ENCODE data around the gene DCLK1. TPM values are rescaled to one million over a fixed set of nuclear protein-coding genes. Genes with fewer than 3 reads are reported as not detected.

DCLK1 gene
- total and polyA plus RNA-seq, 4 donors: 2.6 to 47.4 (median 13.9) TPM

DNA sequence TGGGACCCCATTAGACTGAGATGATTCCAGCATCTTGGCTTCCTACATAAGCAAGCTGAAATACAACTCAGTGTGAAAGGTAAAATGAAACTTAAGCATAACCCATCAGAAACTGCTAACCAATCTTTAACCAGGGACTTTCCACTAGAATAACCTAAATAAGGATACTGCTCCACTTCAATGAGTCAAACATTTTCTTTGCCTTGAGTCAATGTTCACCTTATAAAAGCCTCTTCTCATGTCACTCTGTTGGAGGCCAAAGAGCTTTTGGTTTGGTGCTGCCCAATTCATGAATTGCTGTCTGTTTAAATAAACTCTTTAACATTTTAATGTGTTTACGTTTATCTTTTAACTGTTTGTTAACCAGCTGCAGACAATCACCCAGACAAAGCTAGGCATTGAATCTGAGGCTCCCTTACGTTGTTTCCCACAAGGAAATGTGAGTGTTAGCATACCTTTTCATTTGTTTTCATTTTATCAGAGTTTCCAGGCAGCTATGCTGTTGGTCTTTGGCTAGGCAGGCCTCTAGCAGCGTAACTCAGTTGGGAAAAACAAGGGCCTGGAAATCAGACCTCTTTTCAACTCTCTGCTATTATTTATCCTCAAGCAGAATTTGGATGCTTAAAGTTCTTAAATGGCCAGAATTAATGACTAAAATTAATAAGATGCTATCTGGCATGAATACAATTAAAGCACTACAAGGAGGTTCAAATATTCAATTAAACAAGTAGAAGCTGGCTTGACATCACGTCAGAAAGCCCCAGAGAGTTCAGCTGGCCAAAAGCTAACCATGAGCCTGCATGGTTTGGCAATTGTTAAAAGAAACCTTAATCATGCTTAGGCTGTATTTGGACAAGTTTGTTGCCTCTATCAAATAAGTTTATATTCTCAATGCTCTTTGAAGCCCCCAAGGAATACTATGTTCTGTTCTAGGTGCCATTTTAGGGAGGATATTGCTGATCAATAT is 200.2 kb downstream of the DCLK1 start:
- Histone ChIP-seq H3K9me3 (ENCODE audit: control insufficient read depth, low read length) (peaks cover 3% of the 10 kb centered on the region), H3K27ac (ENCODE audit: low read depth in 1 of 2, low read length in 2 of 2) (no peak overlapping the region), H3K36me3 (ENCODE audit: control insufficient read depth in 1 of 2, insufficient read depth in 2 of 2, low read length in 1 of 2) (no peaks in the 10 kb centered on the region), H3K4me3 (ENCODE audit: low read length in 2 of 2) (no peak overlapping the region), H3K27me3 (ENCODE audit: control insufficient read depth in 1 of 2, insufficient read depth in 2 of 2, low read length in 1 of 2) (no peaks in the 10 kb centered on the region), H3K4me1 (ENCODE audit: control insufficient read depth in 1 of 2, insufficient read depth in 2 of 2, low read length in 2 of 2) (no peaks in the 10 kb centered on the region)
- DNase-seq (no peak), ATAC-seq (ENCODE audit: low FRiP score) (no peak)
- 54 to 65% methylated on average over 4 of the region's 4 CpGs for WGBS, 2 donors
- intact Hi-C loops (cut with DNase I): no loop called here

DNA sequence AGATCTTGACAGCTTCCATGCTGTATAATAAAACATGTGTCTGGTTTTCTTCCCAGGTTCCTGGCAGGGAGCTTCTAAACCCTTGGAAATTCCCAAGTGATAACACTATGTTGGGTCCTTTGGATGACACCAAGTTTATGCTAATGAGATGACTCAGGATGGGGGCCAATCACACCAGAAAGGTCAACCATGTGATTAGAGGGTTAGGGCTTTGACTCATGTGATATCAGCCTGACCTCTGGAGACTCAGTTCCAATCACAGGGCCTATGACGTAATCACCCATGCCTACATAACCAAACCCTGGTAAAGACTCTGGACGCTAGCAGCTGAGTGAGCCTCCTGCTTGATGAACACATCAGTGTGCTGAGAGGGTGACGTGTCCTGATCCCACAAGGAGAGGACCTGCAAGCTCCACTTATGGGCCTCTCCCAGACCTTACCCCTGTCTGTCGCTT is 203.6 kb downstream of the DCLK1 start:
- intact Hi-C loops (cut with DNase I): no loop called here
- no peak overlapping the region for H3K4me3 ChIP-seq (ENCODE audit: low read length in 2 of 2)
- no peaks in the 10 kb centered on the region for H3K4me1 ChIP-seq (ENCODE audit: control insufficient read depth in 1 of 2, insufficient read depth in 2 of 2, low read length in 2 of 2)
- 76 to 80% methylated on average over 4 of the region's 4 CpGs for WGBS, 2 donors
- no peak for DNase-seq
- H3K36me3 ChIP-seq (ENCODE audit: control insufficient read depth in 1 of 2, insufficient read depth in 2 of 2, low read length in 1 of 2): no peaks in the 10 kb centered on the region
- H3K27ac ChIP-seq (ENCODE audit: low read depth in 1 of 2, low read length in 2 of 2): no peak overlapping the region
- H3K9me3 ChIP-seq (ENCODE audit: control insufficient read depth, low read length): no peaks in the 10 kb centered on the region
- ATAC-seq (ENCODE audit: low FRiP score): peak; percentile 68
- H3K27me3 ChIP-seq (ENCODE audit: control insufficient read depth in 1 of 2, insufficient read depth in 2 of 2, low read length in 1 of 2): no peaks in the 10 kb centered on the region

DNA sequence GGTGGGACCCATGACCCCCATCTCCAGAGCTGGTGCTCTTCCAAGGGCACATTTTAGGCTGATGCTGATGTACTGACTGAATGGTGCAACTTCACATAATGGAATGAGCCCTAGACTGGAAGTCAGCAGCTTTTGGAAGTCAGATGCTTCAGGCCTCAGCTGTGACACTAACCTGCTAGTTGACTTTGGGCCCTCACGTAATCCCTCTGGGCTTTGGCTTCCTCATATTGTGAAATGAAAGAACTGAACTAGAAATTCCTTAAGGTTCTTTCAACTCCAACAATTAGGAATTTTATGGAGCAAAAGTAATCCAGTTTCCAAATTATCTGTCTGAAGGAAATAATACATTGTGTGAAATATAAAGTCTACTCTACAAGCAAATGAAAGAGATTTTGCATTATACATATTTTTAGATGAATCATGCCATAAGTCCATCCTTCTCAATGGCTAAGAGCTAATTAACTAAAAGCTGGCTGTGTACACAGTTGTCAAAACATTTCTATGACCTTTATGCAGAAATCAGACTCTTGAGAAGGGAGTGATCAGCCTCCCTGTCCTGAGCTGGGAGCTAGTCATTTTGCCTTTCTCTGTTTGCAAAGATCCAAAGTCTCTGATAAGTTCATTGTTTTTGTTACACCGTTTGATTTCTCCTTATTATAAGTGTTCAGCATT is 204.2 kb downstream of the DCLK1 start:
- no peak overlapping the region for H3K4me3 ChIP-seq (ENCODE audit: low read length in 2 of 2)
- ATAC-seq (ENCODE audit: low FRiP score): no peak
- no peaks in the 10 kb centered on the region for H3K27me3 ChIP-seq (ENCODE audit: control insufficient read depth in 1 of 2, insufficient read depth in 2 of 2, low read length in 1 of 2)
- intact Hi-C loops (cut with DNase I): no loop called here
- no peaks in the 10 kb centered on the region for H3K4me1 ChIP-seq (ENCODE audit: control insufficient read depth in 1 of 2, insufficient read depth in 2 of 2, low read length in 2 of 2)
- H3K27ac ChIP-seq (ENCODE audit: low read depth in 1 of 2, low read length in 2 of 2): no peak overlapping the region
- WGBS, 2 donors: 63% methylated on average over 2 of the region's 2 CpGs
- no peak for DNase-seq
- no peaks in the 10 kb centered on the region for H3K9me3 ChIP-seq (ENCODE audit: control insufficient read depth, low read length)
- no peaks in the 10 kb centered on the region for H3K36me3 ChIP-seq (ENCODE audit: control insufficient read depth in 1 of 2, insufficient read depth in 2 of 2, low read length in 1 of 2)

DNA sequence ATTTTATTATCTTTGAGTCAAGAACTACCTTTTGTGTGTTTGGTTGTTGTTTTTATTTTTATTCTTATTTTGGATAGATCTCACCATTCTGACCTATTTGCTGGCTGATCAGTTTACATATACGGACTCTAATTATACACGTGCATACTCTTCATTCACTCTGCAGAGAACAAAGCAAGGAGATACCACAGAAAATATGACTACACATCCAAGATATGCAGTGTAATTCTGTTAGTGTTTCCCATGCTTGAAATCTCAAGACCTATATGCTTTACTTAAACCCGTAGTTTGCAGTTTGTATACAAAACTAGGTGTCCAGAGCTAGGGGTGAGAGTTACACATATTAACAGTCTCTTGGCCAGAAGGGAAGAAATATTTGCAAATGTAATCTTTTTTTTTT is 205.5 kb downstream of the DCLK1 start:
- Histone ChIP-seq H3K9me3 (ENCODE audit: control insufficient read depth, low read length) (no peaks in the 10 kb centered on the region), H3K4me1 (ENCODE audit: control insufficient read depth in 1 of 2, insufficient read depth in 2 of 2, low read length in 2 of 2) (no peaks in the 10 kb centered on the region), H3K4me3 (ENCODE audit: low read length in 2 of 2) (no peak overlapping the region), H3K27ac (ENCODE audit: low read depth in 1 of 2, low read length in 2 of 2) (no peak overlapping the region), H3K27me3 (ENCODE audit: control insufficient read depth in 1 of 2, insufficient read depth in 2 of 2, low read length in 1 of 2) (no peaks in the 10 kb centered on the region), H3K36me3 (ENCODE audit: control insufficient read depth in 1 of 2, insufficient read depth in 2 of 2, low read length in 1 of 2) (no peaks in the 10 kb centered on the region)
- no peak for ATAC-seq (ENCODE audit: low FRiP score)
- DNase-seq: no peak
- intact Hi-C loops (cut with DNase I): no loop called here
- 89 to 93% methylated on average over 3 of the region's 3 CpGs for WGBS, 2 donors

DNA sequence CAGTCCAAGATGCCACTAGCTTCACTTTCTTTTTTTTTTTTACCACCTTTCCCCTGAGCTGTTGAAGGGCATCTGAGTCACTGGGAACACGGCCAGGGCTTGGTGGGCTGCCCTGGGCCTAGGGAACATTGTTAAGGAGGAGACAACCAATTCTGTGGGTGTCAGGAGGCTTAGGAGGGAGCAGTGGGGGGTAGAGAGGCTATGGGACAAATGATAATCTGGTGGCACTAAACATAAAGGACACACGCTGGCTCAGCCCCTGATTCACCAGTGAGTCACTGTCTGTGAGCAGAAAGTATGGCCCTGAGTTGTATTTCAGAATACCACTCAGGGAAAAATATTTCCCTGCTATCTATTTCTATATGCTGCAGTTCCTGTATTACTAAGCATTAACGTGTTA is 207.8 kb downstream of the DCLK1 start:
- H3K27ac ChIP-seq (ENCODE audit: low read depth in 1 of 2, low read length in 2 of 2): no peak overlapping the region
- no peaks in the 10 kb centered on the region for H3K4me1 ChIP-seq (ENCODE audit: control insufficient read depth in 1 of 2, insufficient read depth in 2 of 2, low read length in 2 of 2)
- no peaks in the 10 kb centered on the region for H3K9me3 ChIP-seq (ENCODE audit: control insufficient read depth, low read length)
- no peaks in the 10 kb centered on the region for H3K27me3 ChIP-seq (ENCODE audit: control insufficient read depth in 1 of 2, insufficient read depth in 2 of 2, low read length in 1 of 2)
- H3K36me3 ChIP-seq (ENCODE audit: control insufficient read depth in 1 of 2, insufficient read depth in 2 of 2, low read length in 1 of 2): no peaks in the 10 kb centered on the region
- DNase-seq: no peak
- no peak for ATAC-seq (ENCODE audit: low FRiP score)
- no peak overlapping the region for H3K4me3 ChIP-seq (ENCODE audit: low read length in 2 of 2)
- 53 to 61% methylated on average over 3 of the region's 3 CpGs for WGBS, 2 donors
- intact Hi-C loops (cut with DNase I): no loop called here

DNA sequence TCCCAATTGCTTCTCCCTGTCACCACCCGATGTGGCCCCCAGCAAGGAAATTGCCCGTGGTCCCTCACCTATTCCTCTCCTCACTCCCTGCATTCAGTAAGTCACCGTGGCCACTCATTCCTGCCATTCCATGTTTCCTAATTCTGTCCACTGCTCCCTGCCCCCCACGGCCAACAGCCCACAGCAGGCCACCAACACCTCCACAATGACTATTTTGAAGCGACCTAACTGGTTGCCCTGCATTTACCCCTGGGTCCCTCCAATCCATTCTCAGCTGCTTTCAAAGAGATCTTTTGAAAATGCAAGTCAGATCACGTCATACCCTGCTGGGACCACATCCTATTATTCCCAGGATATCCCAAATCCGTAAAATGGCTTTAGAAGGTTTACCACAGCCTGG is 210.4 kb downstream of the DCLK1 start:
- Histone ChIP-seq H3K27me3 (ENCODE audit: control insufficient read depth in 1 of 2, insufficient read depth in 2 of 2, low read length in 1 of 2) (no peaks in the 10 kb centered on the region), H3K27ac (ENCODE audit: low read depth in 1 of 2, low read length in 2 of 2) (no peak overlapping the region), H3K4me1 (ENCODE audit: control insufficient read depth in 1 of 2, insufficient read depth in 2 of 2, low read length in 2 of 2) (no peaks in the 10 kb centered on the region), H3K9me3 (ENCODE audit: control insufficient read depth, low read length) (no peaks in the 10 kb centered on the region), H3K4me3 (ENCODE audit: low read length in 2 of 2) (no peak overlapping the region), H3K36me3 (ENCODE audit: control insufficient read depth in 1 of 2, insufficient read depth in 2 of 2, low read length in 1 of 2) (no peaks in the 10 kb centered on the region)
- WGBS, 2 donors: 90 to 92% methylated on average over 7 of the region's 7 CpGs
- DNase-seq: no peak
- no peak for ATAC-seq (ENCODE audit: low FRiP score)
- intact Hi-C loops (cut with DNase I): no loop called here

DNA sequence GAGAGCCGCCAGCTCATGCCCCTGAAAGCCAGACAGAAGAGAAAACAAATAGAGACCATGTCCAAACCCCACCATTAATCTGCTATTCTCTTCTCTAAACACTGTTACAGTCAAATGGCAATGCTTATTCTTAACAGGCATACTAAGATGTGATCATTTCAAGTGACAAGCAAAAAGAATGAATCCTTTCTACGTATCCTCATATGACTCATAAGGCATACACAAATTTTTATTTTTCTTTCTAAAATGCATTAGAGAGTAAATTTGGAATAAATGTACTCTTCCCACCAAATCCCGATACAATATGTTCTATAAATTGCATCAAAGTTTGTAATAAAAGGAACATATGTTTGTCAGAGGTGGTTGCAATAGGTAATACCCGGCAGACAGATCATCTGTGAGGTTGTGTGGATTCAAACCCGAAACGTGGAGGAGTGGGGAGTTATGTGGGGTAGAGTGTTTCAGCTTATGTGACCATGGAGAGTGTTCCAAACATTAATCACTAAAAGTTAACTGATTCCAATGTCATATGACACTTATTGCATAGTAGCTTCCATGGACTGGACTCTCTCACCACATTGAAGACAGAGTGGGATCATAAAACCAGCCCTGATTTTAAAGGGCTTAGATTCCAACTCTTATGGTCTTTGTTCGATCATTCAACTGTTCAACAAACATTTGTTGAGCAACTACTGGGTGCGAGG is 213.1 kb downstream of the DCLK1 start:
- no peaks in the 10 kb centered on the region for H3K27me3 ChIP-seq (ENCODE audit: control insufficient read depth in 1 of 2, insufficient read depth in 2 of 2, low read length in 1 of 2)
- no peaks in the 10 kb centered on the region for H3K36me3 ChIP-seq (ENCODE audit: control insufficient read depth in 1 of 2, insufficient read depth in 2 of 2, low read length in 1 of 2)
- no peak overlapping the region for H3K4me3 ChIP-seq (ENCODE audit: low read length in 2 of 2)
- DNase-seq (no peak), ATAC-seq (ENCODE audit: low FRiP score) (peak; percentile 42)
- no peaks in the 10 kb centered on the region for H3K4me1 ChIP-seq (ENCODE audit: control insufficient read depth in 1 of 2, insufficient read depth in 2 of 2, low read length in 2 of 2)
- intact Hi-C loops (cut with DNase I): no loop called here
- H3K27ac ChIP-seq (ENCODE audit: low read depth in 1 of 2, low read length in 2 of 2): no peak overlapping the region
- no peaks in the 10 kb centered on the region for H3K9me3 ChIP-seq (ENCODE audit: control insufficient read depth, low read length)
- WGBS, 2 donors: 45 to 46% methylated on average over 8 of the region's 8 CpGs

DNA sequence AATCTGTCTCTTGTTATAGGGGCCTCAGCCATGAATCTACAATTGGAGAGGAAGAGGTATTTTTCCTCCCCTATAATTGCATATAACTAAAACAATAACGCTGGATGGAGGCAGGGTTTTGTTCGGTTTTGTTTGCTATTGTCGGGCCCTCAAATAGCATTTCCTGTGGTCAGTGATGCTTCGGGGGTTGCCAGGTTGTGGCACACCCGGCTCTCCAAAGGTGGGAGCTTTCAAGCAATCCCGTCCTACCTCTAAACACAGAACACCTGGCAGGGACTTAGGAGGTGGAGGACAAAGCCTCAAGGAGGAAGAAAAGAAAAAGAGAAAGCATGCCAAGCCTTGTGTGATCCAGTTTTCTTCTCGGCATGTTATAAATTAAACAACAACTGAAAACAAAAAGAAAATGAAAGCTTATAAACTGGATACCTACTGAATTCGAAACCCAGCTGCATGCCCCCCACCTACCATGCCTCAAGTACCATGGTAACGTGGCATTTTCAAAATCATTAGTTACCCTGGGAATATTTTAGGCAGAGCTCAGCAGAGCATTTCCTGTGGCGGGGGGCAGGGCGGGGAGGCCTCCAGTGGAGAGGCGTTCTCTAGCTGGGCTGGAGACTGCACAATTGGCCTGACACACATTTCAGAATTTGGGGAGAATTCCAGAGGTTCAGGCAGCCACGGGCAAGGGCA is 213.8 kb downstream of the DCLK1 start:
- Histone ChIP-seq H3K4me1 (ENCODE audit: control insufficient read depth in 1 of 2, insufficient read depth in 2 of 2, low read length in 2 of 2) (no peaks in the 10 kb centered on the region), H3K27me3 (ENCODE audit: control insufficient read depth in 1 of 2, insufficient read depth in 2 of 2, low read length in 1 of 2) (no peaks in the 10 kb centered on the region), H3K36me3 (ENCODE audit: control insufficient read depth in 1 of 2, insufficient read depth in 2 of 2, low read length in 1 of 2) (no peaks in the 10 kb centered on the region), H3K9me3 (ENCODE audit: control insufficient read depth, low read length) (no peaks in the 10 kb centered on the region), H3K27ac (ENCODE audit: low read depth in 1 of 2, low read length in 2 of 2) (no peak overlapping the region), H3K4me3 (ENCODE audit: low read length in 2 of 2) (peak overlapping the region in 1 of 2 donors; percentile 29)
- ATAC-seq (ENCODE audit: low FRiP score) (peak; percentile 27), DNase-seq (no peak)
- intact Hi-C loops (cut with DNase I): no loop called here
- WGBS, 2 donors: 19 to 27% methylated on average over 13 of the region's 13 CpGs

All from aorta (tissue), 5 donors.